GM12872 (cell line): ENCODE measurements around the gene TRIM15.

Source experiments
- TF ChIP-seq, protein P1 (sequence below): IDR thresholded peaks from 3 replicates; pipeline ENCODE4 v1.5.1; 2011; ENCODE audit warnings: low read depth, mild to moderate bottlenecking, low read length, moderate library complexity; ENCODE audit not compliant: insufficient read depth

The TRIM15 gene

DNA sequence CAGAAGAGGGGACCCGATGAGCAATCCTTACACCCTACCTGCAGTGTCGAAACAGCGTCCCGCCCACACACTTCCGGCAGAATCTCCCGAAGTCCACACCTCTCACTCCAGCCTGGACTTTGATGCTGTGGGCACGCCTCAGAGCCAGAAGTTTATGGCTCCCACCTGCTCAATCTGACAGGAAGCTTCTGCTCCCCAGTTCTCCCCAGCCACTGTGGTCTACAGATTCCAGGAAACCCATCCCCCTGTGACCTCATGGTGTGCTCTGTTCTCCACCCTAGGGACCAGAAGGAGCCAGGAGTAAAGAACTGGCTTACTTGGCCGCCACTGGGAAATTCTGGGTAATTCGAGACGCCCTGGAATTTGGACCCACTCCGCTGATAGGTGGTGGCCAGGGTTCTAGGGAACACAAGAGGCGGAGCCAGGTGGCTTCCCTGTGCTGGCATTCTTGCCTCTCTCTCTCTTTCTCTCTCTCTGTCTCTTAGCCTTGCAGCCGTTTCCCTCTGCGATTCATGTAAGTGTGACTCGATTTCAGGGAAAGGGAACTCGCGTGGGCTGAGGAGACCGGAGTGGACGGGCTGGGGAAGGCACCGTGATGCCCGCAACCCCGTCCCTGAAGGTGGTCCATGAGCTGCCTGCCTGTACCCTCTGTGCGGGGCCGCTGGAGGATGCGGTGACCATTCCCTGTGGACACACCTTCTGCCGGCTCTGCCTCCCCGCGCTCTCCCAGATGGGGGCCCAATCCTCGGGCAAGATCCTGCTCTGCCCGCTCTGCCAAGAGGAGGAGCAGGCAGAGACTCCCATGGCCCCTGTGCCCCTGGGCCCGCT lies at the start of gene TRIM15:
Gene TRIM15, plus strand, starts transcription at position 457 of the 828 bp plus-strand sequence. Its CDS starts 139 bp downstream, at position 596.
- TF ChIP-seq, protein P1, sequence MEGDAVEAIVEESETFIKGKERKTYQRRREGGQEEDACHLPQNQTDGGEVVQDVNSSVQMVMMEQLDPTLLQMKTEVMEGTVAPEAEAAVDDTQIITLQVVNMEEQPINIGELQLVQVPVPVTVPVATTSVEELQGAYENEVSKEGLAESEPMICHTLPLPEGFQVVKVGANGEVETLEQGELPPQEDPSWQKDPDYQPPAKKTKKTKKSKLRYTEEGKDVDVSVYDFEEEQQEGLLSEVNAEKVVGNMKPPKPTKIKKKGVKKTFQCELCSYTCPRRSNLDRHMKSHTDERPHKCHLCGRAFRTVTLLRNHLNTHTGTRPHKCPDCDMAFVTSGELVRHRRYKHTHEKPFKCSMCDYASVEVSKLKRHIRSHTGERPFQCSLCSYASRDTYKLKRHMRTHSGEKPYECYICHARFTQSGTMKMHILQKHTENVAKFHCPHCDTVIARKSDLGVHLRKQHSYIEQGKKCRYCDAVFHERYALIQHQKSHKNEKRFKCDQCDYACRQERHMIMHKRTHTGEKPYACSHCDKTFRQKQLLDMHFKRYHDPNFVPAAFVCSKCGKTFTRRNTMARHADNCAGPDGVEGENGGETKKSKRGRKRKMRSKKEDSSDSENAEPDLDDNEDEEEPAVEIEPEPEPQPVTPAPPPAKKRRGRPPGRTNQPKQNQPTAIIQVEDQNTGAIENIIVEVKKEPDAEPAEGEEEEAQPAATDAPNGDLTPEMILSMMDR = no peak

GRCh38 chr6:30113841-30114240 lies 49.5 kb upstream of the TRIM15 start:
- TF ChIP-seq, protein P1 = no peak

DNA sequence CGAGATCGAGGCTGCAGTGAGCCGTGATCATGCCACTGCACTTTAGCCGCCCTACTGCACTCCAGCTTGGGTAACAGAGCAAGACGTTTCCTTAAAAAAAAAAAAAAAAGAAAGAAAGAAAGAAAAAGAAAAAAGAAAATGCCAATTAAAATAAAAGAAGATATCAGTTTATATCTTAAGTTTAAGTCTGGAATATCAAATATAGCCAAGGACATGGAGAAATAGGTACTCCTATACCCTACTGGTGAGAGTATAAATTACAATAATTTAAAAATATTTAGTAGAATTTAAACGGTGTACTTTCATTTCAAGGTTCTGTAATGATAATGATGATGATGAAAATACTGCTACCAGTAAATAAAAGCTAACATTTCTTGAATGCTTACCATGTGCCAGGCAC lies 46.6 kb upstream of the TRIM15 start:
- TF ChIP-seq, protein P1 = peak; percentile 9; the same call in 1 of the 3 replicates

GRCh38 chr6:30121446-30122366 lies 41.6 kb upstream of the TRIM15 start:
- TF ChIP-seq, protein P1 = no peak

GRCh38 chr6:30122515-30122914 lies 40.8 kb upstream of the TRIM15 start:
- TF ChIP-seq, protein P1 = no peak

GRCh38 chr6:30127238-30128093 lies 35.9 kb upstream of the TRIM15 start:
- TF ChIP-seq, protein P1 = no peak
